ENCODE measurements around the gene GRIFIN.

Gene GRIFIN

GRCh38 chr7:2492038-2492437, 15.8 kb upstream of the GRIFIN start:
- TF ChIP-seq CTCF (conservative IDR thresholded peaks at IDR 0.05; ENCODE audit: low read depth, low read length): no peak
- H3K4me3 ChIP-seq (ENCODE audit: low read length): no peak overlapping the region
- DNase-seq (ENCODE audit: low read depth): no peak

DNA sequence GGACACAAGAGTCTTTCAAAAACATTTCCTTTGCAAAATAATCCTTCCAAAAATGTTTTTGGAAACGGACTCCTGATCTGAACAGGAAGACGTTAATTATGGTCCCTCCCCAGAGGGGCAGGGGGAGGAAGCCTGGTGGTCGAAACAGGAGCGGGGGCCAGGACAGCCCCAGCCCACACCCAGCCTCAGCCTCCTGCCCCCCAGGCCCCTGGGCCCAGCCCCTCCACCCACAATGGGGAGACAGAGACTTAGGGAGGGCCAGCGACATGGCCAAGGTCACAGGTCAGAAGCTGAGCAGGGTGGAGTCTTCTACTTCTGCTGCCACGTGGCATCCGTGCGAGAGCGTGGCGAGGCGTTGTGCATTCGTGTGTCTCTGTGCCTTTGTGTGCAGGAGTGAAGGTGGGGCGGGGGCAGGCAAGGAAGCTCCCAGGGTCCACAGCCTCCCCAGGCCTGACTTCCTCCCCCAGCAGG, 14.0 kb upstream of the GRIFIN start:
- DNase-seq (ENCODE audit: low read depth): no peak
- no peak for TF ChIP-seq CTCF (conservative IDR thresholded peaks at IDR 0.05; ENCODE audit: low read depth, low read length)
- H3K4me3 ChIP-seq (ENCODE audit: low read length): no peak overlapping the region

GRCh38 chr7:2488681-2489080, 12.5 kb upstream of the GRIFIN start:
- TF ChIP-seq CTCF (conservative IDR thresholded peaks at IDR 0.05; ENCODE audit: low read depth, low read length): no peak
- no peak overlapping the region for H3K4me3 ChIP-seq (ENCODE audit: low read length)
- no peak for DNase-seq (ENCODE audit: low read depth)

- H3K4me3 ChIP-seq (ENCODE audit: low read length): no peak overlapping the region
- no peak for DNase-seq (ENCODE audit: low read depth)
- no peak for TF ChIP-seq CTCF (conservative IDR thresholded peaks at IDR 0.05; ENCODE audit: low read depth, low read length)
These were observed 12.1 kb upstream of the GRIFIN start for GRCh38 chr7:2488272-2488645.

DNA sequence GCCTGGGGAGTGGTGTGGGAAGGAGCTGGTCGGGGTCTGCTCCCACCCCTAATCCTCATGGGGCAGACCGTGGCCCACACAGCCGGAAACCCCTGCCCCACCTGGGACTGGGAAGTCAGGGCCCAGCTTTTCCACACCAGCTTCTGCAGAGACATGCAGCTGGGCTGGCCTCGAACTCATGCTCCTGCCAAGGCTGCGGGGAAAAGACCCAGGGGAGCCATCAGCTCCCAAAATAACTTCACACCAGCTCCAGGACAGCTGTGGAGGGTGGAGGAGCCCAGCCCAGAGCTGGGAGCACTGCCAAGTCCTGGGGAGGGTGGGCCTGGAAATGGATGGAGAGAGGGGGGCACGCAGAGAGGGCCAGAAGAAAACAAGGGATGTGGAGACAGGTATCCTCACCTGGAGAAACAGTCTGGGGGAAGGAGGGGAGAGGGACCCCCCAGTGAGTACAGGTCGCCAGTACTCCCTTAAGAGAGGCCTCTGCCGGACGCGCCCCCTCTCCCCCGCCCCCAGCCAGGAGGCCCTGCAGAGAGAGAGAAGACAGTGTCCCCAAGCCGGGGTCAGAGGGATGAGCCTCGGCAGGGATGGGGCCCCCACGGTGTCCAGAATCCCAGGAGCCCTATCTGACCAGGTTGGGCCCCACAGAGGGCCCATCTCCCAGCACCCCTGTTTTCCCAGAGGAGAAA, 11.5 kb upstream of the GRIFIN start:
- TF ChIP-seq CTCF (conservative IDR thresholded peaks at IDR 0.05; ENCODE audit: low read depth, low read length): no peak
- no peak overlapping the region for H3K4me3 ChIP-seq (ENCODE audit: low read length)
- no peak for DNase-seq (ENCODE audit: low read depth)

GRCh38 chr7:2484868-2485267, 8.7 kb upstream of the GRIFIN start:
- TF ChIP-seq CTCF (conservative IDR thresholded peaks at IDR 0.05; ENCODE audit: low read depth, low read length): no peak
- H3K4me3 ChIP-seq (ENCODE audit: low read length): no peak overlapping the region
- DNase-seq (ENCODE audit: low read depth): no peak

GRCh38 chr7:2483494-2483893, 7.3 kb upstream of the GRIFIN start:
- no peak overlapping the region for H3K4me3 ChIP-seq (ENCODE audit: low read length)
- no peak for DNase-seq (ENCODE audit: low read depth)
- TF ChIP-seq CTCF (conservative IDR thresholded peaks at IDR 0.05; ENCODE audit: low read depth, low read length): no peak
